Panc1 (cell line): Measurements from ENCODE around the gene FAM163B. TPM values are rescaled to one million over a fixed set of nuclear protein-coding genes. Genes with fewer than 3 reads are reported as not detected.

Experiments
- ATAC-seq: fragments of 200-7000 bp; cut with Tn5 transposase; 2 replicates; pipeline ENCODE4 v1.9.1; 2020; ENCODE audit warnings: mild to moderate bottlenecking, moderate library complexity
- BruUV-seq: library from RNA; stranded (reverse); fragments of 400-500 nt; replicated peaks from 2 replicates; lab custom pipeline; 2021; lab: Mats Ljungman, UMichigan
- CTCF ChIA-PET: fragments of 300-600 bp; sonication (Branson Sonifier 250); formaldehyde crosslinking; loops from one replicate; lab custom pipeline; 2022; ENCODE audit warnings: antibody characterized with exemption; lab: Charles Lee
- POLR2A ChIA-PET: fragments of 300-600 bp; sonication (Branson Sonifier 250); formaldehyde crosslinking; loops from one replicate; lab custom pipeline; 2022; ENCODE audit warnings: antibody characterized with exemption; lab: Charles Lee
- DNase-seq: peaks from one replicate; pipeline ENCODE4 v3.0.0-alpha.2; 2010; ENCODE audit warnings: low read depth, low spot score
- H3K27ac ChIP-seq: 2 replicates; pipeline ENCODE4 v1.5.1; 2011; ENCODE audit warnings: mild to moderate bottlenecking, low read length, inconsistent platforms
- H3K27me3 ChIP-seq: fragments of 200-500 bp; sonication (Bioruptor generic); 2 replicates; pipeline ENCODE4 v1.6.0; 2014; ENCODE audit warnings: low read length, inconsistent platforms; ENCODE audit not compliant: control insufficient read depth, insufficient read depth
- H3K36me3 ChIP-seq: fragments of 200-500 bp; sonication (Bioruptor generic); 2 replicates; pipeline ENCODE4 v1.5.1; 2014; ENCODE audit warnings: inconsistent platforms, mild to moderate bottlenecking, low read length, moderate library complexity; ENCODE audit not compliant: control insufficient read depth, insufficient read depth
- H3K4me1 ChIP-seq: 2 replicates; pipeline ENCODE4 v1.5.1; 2011; ENCODE audit warnings: inconsistent platforms, mild to moderate bottlenecking, low read length, moderate library complexity; ENCODE audit not compliant: control insufficient read depth, insufficient read depth
- H3K4me3 ChIP-seq, 2 experiments: 2 replicates each; pipeline ENCODE4 v1.5.1; 2011 to 2012; ENCODE audit warnings: low read depth in 2 of 2, low read length in 2 of 2, mild to moderate bottlenecking in 2 of 2, inconsistent platforms in 1 of 2, moderate library complexity in 1 of 2
- H3K9me3 ChIP-seq: fragments of 200-500 bp; sonication (Bioruptor generic); 2 replicates; pipeline ENCODE4 v1.5.1; 2014; ENCODE audit warnings: low read depth, mild to moderate bottlenecking, inconsistent platforms, low read length, moderate library complexity; ENCODE audit not compliant: control insufficient read depth, insufficient read depth
- CTCF ChIP-seq: fragments of 450-650 bp; IDR thresholded peaks from 2 replicates; pipeline ENCODE4 v1.5.1; 2017; ENCODE audit warnings: mild to moderate bottlenecking
- POLR2AphosphoS5 ChIP-seq: IDR thresholded peaks from 2 replicates; pipeline ENCODE4 v1.6.1; 2012; ENCODE audit warnings: mild to moderate bottlenecking, low read depth, low read length, moderate library complexity
- REST ChIP-seq, 2 experiments: IDR thresholded peaks; 2 replicates each; pipeline ENCODE4 v1.6.1; 2011 to 2012; ENCODE audit warnings: low read depth in 2 of 2, control low read depth in 1 of 2, low read length in 1 of 2, mild to moderate bottlenecking in 1 of 2, moderate library complexity in 1 of 2; ENCODE audit not compliant: insufficient read depth in 1 of 2
- SIN3A ChIP-seq: IDR thresholded peaks from 2 replicates; pipeline ENCODE4 v1.6.1; 2012; ENCODE audit warnings: low read depth, mild to moderate bottlenecking, low read length, moderate library complexity, borderline replicate concordance; ENCODE audit not compliant: insufficient read depth
- TCF7L2 ChIP-seq: IDR thresholded peaks from 2 replicates; pipeline ENCODE4 v1.6.1; 2011; ENCODE audit warnings: mild to moderate bottlenecking, low read depth, low read length, inconsistent platforms
- in situ Hi-C: cut with HindIII; loops from 2 replicates; pipeline ENCODE4 v1.10.0; 2016; ENCODE audit warnings: low sequenced_read_pairs, low pct_unique_long_range_greater_than_20kb
- intact Hi-C: fragments of 100-400 bp; cut with micrococcal nuclease; formaldehyde crosslinking; loops from one replicate; pipeline ENCODE4 v1.10.0; 2022; ENCODE audit not compliant: unreplicated experiment
- total RNA-seq: library from RNA; stranded (reverse); gene quantifications from one replicate; pipeline ENCODE4 v1.2.1, GENCODE V29; 2021; ENCODE audit not compliant: unreplicated experiment

The FAM163B gene
- total RNA-seq, 1 experiment from 2014 or later = not detected

GRCh38 chr9:133538851-133539833, 70.0 kb downstream of the FAM163B start:
- H3K9me3 ChIP-seq = no peaks in the 10 kb centered on the region
- ChIA-PET POLR2A (no interaction called here), CTCF (no interaction called here)
- intact Hi-C loops (no loop called here), in situ Hi-C loops (no loop called here)
- no peaks in the 10 kb centered on the region for H3K4me1 ChIP-seq
- TF ChIP-seq POLR2AphosphoS5 = no peak
- TF ChIP-seq SIN3A = no peak
- no peak for TF ChIP-seq CTCF
- no peak for TF ChIP-seq TCF7L2
- no peak for TF ChIP-seq REST (IDR thresholded peaks at IDR 0.05; ENCODE audit: insufficient read depth in 1 of 2, low read depth in 2 of 2, low read length in 1 of 2)
- H3K27ac ChIP-seq = no peak overlapping the region
- H3K4me3 ChIP-seq = no peak overlapping the region
- ATAC-seq (peak; percentile 49), DNase-seq (no peak)
- no peaks in the 10 kb centered on the region for H3K27me3 ChIP-seq
- H3K36me3 ChIP-seq = no peaks in the 10 kb centered on the region
- BruUV-seq = no TSS peak

- Histone ChIP-seq H3K27ac (no peak overlapping the region), H3K4me1 (no peaks in the 10 kb centered on the region), H3K4me3 (no peak overlapping the region), H3K27me3 (no peaks in the 10 kb centered on the region), H3K9me3 (no peaks in the 10 kb centered on the region), H3K36me3 (no peaks in the 10 kb centered on the region)
- ChIA-PET CTCF (no interaction called here), POLR2A (no interaction called here)
- in situ Hi-C loops = no loop called here
- no peak for ATAC-seq
- no peak for DNase-seq
- no TSS peak for BruUV-seq
- intact Hi-C loops = no loop called here
- no peak for TF ChIP-seq REST (IDR thresholded peaks at IDR 0.05; ENCODE audit: insufficient read depth in 1 of 2, low read depth in 2 of 2, low read length in 1 of 2)
- TF ChIP-seq CTCF = no peak
These were observed 71.0 kb downstream of the FAM163B start for GRCh38 chr9:133538176-133538575.
